HG03060 (cell line): Measurements from ENCODE around the gene GNB1.

Experiments
- ATAC-seq: cut with Tn5 transposase; IDR thresholded peaks from one replicate; pipeline ENCODE4 v1.9.1; 2021; ENCODE audit warnings: low read depth, moderate number of reproducible peaks; ENCODE audit not compliant: unreplicated experiment

The GNB1 gene

GRCh38 chr1:1922956-1923833 lies 32.3 kb upstream of the GNB1 start:
- no peak for ATAC-seq

GRCh38 chr1:1922702-1922955 lies 31.7 kb upstream of the GNB1 start:
- no peak for ATAC-seq

- no peak for ATAC-seq
Measured at GRCh38 chr1:1921901-1922701, 31.2 kb upstream of the GNB1 start.

- no peak for ATAC-seq
Measured at GRCh38 chr1:1921459-1921862, 30.6 kb upstream of the GNB1 start.

- no peak for ATAC-seq
Measured at GRCh38 chr1:1920608-1921458, 29.9 kb upstream of the GNB1 start.

- ATAC-seq, result no peak
Measured at GRCh38 chr1:1920057-1920607, 29.2 kb upstream of the GNB1 start.

GRCh38 chr1:1919304-1920056 lies 28.6 kb upstream of the GNB1 start:
- peak; percentile 75 for ATAC-seq

- ATAC-seq, result peak; percentile 2
Measured at GRCh38 chr1:1918901-1919303, 28.0 kb upstream of the GNB1 start, which contains the start of gene TMEM52. Gene TMEM52, minus strand, starts transcription at chr1:1919279. Its CDS starts 14 bp downstream, at chr1:1919265.

- no peak for ATAC-seq
Measured at GRCh38 chr1:1917995-1918900, 27.4 kb upstream of the GNB1 start.

GRCh38 chr1:1917304-1917976 lies 26.6 kb upstream of the GNB1 start:
- no peak for ATAC-seq

- no peak for ATAC-seq
Measured at GRCh38 chr1:1916851-1917251, 26.0 kb upstream of the GNB1 start.

- ATAC-seq, result no peak
Measured at GRCh38 chr1:1915911-1916840, 25.3 kb upstream of the GNB1 start.

- no peak for ATAC-seq
Measured at GRCh38 chr1:1914971-1915692, 24.2 kb upstream of the GNB1 start, which contains the start of gene CALML6. Gene CALML6, plus strand, starts transcription at chr1:1915260. Its CDS starts 21 bp downstream, at chr1:1915281.

- ATAC-seq, result no peak
Measured at GRCh38 chr1:1914101-1914970, 23.4 kb upstream of the GNB1 start.

- ATAC-seq, result no peak
Measured at GRCh38 chr1:1911350-1912041, 20.6 kb upstream of the GNB1 start.
